D721Med (cell line): ENCODE results near the gene LPP.

ENCODE experiments used
- DNase-seq: peaks from one replicate; pipeline ENCODE4 v3.0.0; 2011; ENCODE audit warnings: low spot score; ENCODE audit not compliant: insufficient read length
- FAIRE-seq: peaks from 2 replicates; lab custom pipeline; 2011; peaks lifted over from hg19 to GRCh38; lab: Jason Lieb, UNC
- TF ChIP-seq, protein P1 (sequence below): IDR thresholded peaks from 2 replicates; pipeline ENCODE4 v1.5.1; 2012; ENCODE audit warnings: mild to moderate bottlenecking, control low read depth; ENCODE audit not compliant: insufficient read depth; ENCODE audit errors: missing control alignments

The LPP gene

DNA sequence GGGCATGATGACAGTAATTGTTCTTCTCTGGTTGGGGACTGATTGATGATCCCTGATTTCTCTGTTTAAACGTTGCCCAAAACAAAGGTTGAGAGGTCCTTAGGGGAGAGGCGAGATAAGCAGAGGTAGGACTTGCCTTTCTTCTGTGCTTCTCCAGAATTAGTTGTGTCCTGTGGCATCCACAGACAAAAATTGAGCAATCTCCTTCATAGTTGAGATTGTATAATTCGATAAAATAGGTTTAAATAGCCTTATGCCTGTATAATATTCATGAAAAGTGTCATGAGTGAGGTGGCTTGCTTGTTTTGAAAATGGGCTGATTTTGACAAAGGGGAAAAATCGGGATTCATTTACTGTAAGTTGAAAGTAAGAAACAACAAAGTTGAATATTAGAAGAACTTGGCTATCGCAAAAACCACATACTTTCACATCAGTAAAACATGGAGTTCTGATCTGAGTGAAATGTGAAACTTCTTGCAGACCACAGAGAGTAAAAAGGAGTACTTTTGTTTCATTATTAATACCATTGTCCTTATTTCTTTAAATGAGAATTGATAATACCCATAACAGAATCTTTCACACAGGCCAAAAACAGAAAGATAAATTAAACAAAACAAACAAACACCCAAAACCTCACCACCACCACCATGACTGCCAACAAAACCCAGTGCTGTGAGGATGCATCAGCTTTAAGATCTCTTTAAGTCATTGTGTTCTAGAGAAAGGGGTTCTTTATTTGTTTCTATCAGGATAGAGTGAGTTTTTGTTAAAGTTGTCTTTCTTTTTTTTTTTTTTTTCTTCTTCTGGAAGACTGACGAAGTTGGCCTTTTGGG, 155.7 kb downstream of the LPP start:
- TF ChIP-seq, protein P1, sequence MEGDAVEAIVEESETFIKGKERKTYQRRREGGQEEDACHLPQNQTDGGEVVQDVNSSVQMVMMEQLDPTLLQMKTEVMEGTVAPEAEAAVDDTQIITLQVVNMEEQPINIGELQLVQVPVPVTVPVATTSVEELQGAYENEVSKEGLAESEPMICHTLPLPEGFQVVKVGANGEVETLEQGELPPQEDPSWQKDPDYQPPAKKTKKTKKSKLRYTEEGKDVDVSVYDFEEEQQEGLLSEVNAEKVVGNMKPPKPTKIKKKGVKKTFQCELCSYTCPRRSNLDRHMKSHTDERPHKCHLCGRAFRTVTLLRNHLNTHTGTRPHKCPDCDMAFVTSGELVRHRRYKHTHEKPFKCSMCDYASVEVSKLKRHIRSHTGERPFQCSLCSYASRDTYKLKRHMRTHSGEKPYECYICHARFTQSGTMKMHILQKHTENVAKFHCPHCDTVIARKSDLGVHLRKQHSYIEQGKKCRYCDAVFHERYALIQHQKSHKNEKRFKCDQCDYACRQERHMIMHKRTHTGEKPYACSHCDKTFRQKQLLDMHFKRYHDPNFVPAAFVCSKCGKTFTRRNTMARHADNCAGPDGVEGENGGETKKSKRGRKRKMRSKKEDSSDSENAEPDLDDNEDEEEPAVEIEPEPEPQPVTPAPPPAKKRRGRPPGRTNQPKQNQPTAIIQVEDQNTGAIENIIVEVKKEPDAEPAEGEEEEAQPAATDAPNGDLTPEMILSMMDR: no peak
- FAIRE-seq (no peak), DNase-seq (no peak)

DNA sequence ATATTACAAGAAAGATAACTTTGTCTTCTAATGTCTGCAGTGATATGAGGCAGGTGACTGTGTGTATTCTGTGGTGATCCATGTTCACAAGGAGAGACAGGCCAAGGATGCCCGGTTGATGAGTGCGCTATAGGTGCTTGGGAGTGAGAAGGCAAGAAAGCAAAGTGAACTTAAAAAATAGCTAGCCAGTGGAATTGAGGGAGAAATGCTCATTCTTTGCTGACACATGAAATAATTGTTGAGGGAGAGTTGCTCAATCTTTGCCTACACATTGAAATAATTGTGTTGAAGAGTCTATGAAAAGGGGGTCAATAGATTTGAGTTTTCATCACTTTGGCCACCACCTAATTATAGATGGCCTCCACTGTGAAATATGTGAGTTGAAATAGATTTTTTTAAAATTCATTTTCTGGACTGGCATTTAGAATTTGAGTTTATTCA, 156.3 kb downstream of the LPP start:
- no peak for DNase-seq
- TF ChIP-seq, protein P1: no peak
- no peak for FAIRE-seq

DNA sequence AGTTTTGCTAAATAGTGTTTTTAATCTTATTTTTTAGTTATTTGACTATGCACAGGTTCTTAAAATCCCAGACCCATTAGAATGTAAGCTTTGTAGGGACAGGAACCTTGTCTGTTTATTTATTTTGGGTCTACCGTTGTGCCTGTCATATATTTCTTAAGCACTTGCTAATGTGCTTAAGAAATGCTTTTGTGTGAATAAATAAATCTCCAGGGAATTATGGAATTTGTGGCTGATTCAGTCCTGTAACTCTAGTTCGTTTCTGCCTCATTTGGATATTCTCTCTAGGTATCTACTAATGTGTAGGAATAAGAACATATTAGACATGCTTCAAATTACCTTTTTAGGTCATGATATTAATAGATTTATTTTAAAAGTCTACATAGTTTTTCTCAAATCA, 161.6 kb downstream of the LPP start:
- TF ChIP-seq, protein P1: no peak
- DNase-seq (no peak), FAIRE-seq (no peak)

- FAIRE-seq (no peak), DNase-seq (no peak)
- TF ChIP-seq, protein P1: no peak
These were observed 162.2 kb downstream of the LPP start for GRCh38 chr3:188316021-188316722.

DNA sequence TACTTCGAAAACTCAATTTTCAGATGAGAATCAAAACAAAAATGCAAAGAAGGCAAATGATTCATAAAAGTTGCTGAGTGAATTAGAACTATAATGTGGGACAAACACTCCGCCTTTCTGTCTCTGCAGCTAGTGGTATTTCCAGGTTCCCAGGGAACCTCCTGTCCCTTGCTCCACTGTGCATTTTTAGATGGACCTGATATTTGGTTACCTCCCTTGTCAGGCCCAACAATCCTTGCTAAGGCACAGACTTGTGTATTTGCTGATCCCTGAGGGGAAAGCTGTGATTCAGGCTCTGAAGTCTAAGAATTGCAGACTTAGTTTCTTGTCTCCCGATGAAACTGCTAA, 162.7 kb downstream of the LPP start:
- TF ChIP-seq, protein P1: no peak
- DNase-seq: no peak
- FAIRE-seq: no peak

GRCh38 chr3:188319569-188319968, 165.6 kb downstream of the LPP start:
- no peak for FAIRE-seq
- no peak for DNase-seq
- TF ChIP-seq, protein P1: no peak

- no peak for FAIRE-seq
These were observed 166.8 kb downstream of the LPP start for GRCh38 chr3:188320757-188321156.

More at GRCh38 chr3:188320757-188321156, 166.8 kb downstream of the LPP start:
- DNase-seq: no peak
- TF ChIP-seq, protein P1: no peak
